ENCODE results near the gene OR1K1.
"Not testable (repeated sequence)": the region's sequence is repeated elsewhere in the genome, so short reads cannot be mapped to it uniquely, and the experiment has no call there.

Gene OR1K1

GRCh38 chr9:122800066-122801060 is at the start of gene OR1K1:
TSS of gene OR1K1 (plus strand) at chr9:122800123. CDS start at chr9:122800123, 0 bp downstream.
- DNase-seq = no peak

GRCh38 chr9:122754825-122755224 is 45.1 kb upstream of the OR1K1 start:
- no peak for DNase-seq

- no peak for DNase-seq
Measured at GRCh38 chr9:122767817-122768216, 32.1 kb upstream of the OR1K1 start.

- no peak for DNase-seq
Measured at GRCh38 chr9:122777052-122777451, 22.9 kb upstream of the OR1K1 start.

DNA sequence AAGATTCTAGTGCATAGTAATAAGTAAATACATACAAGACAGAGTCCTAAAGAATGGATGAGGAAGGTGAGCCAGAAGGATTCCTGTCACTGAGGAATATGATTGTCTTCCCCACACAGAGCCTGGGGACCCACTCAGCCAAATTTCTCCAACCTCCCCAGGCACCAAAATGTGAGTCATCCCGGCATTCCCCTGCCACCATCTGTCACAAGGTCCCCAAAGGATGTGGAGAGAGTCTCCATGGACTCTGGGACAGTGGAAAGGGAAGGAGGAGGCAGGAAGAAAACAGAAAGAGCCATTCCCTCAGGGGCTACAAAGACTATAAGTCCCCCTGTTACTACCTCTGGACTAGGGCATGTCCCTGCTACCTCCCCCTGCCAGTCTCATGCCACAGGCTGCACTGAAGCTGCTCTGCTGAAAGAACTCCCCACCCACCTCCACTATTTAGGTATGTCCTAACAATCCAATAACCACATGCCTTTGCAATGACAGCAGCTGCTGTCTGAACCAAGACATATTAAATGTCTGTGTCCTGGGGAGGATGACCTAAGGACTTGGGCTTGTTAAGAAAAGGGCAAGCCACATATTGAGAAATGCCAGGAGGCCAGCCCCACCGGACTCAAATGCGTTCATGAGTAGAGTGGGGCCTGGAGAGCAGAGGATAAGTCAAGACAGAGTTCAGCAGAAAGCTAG is 21.8 kb upstream of the OR1K1 start:
- no peak for DNase-seq

DNA sequence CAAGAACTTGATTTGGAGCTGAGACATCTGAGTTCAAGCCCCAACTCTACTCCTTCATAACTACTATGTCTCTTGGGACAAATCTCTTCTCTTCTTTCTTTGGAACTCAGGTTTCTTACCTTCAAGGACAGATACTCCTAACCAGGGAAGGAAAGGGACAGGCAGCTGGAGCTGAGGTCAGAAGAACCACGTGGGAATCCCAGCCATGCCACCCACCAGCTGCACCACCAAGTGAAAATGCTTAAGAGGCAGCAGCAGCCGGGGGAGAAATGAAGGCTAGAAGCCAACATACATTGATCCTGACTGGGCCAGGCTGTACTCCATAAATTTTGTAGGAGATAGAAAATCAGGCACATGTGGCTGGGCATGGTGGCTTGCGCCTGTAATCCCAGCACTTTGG is 20.7 kb upstream of the OR1K1 start:
- DNase-seq = no peak

DNA sequence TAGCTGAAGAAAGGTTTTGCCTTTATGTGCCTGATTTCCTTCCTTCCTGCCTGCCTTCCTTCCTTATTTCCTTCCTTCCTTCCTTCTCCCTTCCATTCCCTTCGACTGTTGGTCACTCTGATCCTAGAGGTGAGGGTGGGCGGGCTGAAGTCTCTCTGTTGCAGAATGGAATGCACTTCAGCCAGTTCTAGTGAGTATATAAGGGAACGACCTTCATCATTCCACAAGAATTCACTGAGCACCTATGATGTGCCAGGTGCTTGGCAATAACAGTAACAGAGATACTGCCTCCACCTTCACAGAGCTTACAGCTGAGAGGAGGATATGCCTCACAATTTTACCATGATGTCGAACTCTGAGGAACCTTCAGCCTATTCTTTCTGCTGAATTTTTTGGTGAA is 19.9 kb upstream of the OR1K1 start:
- no peak for DNase-seq

DNA sequence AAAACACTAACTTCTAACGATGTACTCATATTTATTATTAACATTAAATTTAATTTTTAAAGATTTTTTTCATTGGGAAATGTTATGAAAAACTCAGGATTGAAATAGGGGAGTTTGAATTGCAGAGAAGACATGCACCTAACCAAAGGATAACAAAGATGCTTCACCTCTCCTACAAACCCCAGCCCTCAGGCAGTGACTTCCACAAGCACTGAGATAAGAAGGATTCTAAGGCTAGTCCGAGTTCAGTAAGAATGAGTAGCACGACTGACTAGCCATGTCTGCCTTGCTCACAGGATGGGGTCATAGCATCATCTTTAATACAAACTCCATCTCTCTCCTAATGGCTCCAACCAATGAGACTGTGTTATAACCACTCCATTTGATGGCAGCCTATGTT is 18.3 kb upstream of the OR1K1 start:
- DNase-seq = no peak

DNA sequence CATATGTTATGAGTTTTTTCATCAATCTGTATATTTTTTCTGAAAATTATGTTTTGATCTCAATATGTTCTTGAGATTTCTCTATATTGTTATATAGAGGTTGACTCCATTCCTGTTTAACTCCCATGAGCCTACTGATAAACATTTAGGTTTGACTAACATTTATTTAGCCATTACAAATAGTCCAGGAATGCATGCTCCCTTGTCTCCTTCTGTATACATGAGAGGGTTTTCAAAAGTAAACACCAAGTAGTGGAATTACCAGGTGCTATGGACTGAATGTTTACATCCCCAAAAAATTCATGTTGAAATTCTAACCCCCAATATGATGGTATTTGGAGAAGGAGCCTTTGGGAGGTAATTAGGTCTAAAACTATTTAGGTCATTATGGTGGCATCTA is 14.7 kb upstream of the OR1K1 start:
- DNase-seq = no peak

GRCh38 chr9:122786338-122786737 is 13.6 kb upstream of the OR1K1 start:
- no peak for DNase-seq

GRCh38 chr9:122788831-122789230 is 11.1 kb upstream of the OR1K1 start, which contains the start of gene OR5C1:
TSS of gene OR5C1 (plus strand) at chr9:122788933. CDS start at chr9:122788933, 0 bp downstream.
- no peak for DNase-seq

DNA sequence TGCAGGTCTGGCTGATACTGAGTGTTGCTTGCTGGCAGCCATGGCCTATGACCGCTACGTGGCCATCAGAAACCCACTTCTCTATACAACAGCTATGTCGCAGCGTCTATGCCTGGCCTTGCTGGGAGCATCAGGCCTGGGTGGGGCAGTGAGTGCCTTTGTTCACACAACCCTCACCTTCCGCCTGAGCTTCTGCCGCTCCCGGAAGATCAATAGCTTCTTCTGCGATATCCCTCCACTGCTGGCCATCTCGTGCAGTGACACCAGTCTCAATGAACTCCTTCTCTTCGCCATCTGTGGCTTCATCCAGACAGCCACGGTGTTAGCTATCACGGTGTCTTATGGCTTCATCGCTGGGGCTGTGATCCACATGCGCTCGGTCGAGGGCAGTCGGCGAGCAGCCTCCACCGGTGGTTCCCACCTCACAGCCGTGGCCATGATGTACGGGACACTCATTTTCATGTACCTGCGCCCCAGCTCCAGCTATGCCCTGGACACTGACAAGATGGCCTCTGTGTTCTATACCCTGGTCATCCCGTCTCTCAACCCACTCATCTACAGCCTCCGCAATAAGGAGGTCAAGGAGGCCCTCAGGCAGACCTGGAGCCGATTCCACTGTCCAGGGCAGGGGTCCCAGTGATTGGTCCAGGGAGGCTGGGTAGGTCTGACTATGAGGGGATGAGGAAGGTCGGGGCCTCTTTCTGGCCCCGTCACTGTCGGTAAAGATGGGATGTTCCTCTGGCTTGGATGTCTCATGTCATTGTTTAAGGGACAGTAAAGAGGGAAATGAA is 10.5 kb upstream of the OR1K1 start:
- DNase-seq = no peak

DNA sequence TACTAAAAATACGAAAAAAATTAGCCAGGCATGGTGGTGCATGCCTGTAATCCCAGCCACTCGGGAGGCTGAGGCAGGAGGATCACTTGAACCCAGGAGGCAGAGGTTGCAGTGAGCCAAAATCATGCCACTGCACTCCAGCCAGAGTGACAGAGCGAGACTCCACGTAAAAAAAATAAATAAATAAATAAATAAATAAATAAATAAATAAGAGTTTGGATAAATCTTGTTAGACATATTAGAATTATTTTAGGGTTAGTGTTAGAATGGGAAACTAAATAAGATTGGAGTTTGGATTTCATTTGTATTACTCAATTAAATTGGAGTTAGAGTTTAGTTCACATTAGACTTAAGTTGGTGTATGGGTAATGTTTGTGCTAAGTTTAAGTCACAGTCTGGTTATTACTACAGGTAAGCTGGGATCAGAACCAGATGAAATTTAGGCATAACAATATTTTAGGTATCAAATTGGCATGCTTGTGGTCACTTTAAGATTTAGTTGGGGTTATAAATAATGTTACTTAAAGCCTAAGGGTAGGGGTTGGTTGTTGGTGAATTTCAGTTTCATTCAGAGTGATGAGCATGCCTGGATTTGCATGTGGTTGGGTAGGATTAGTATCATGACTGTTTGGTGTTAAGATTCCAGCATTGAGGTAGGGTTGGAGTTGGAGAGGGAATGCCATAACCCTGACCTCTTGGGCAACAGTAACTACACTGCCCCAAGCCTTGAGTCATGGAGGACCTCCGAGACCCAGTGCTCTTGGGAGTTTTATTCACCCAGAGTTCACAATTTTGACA is 7.9 kb upstream of the OR1K1 start:
- DNase-seq = no peak

DNA sequence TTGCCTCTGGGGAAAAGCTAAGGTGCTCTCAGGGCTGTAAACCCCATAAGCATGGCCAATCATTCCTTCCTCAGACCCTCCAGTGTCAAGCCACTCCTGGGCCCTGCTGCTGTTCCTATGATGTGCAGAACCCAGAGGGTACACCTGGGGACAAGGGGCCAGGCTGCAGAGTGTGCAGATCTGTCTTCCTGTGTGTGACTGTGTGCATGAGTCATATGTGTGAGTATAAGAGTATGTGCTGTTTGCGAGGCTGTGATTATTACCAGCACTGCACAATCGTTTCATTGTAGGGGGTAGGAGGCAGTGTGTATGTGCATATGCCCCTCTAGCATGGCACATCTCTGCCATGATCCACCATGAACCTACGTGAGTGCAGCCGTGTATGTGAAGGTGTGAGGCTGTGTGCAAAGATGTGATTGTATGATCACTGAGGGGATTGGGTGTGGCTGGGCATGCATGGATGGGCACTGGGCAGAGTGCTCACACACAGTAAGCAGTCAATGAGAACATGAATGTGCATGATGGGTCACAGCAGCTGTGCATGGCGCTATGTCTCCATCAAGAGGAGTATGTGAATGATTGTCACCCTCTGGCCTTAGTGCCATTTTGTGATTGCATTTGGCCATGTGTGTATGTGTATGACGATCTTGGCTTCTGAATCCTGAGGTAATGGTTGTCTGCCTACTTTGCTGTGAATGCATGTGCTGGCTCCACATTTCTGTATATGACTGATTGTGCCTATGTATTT is 2.4 kb upstream of the OR1K1 start:
- no peak for DNase-seq

DNA sequence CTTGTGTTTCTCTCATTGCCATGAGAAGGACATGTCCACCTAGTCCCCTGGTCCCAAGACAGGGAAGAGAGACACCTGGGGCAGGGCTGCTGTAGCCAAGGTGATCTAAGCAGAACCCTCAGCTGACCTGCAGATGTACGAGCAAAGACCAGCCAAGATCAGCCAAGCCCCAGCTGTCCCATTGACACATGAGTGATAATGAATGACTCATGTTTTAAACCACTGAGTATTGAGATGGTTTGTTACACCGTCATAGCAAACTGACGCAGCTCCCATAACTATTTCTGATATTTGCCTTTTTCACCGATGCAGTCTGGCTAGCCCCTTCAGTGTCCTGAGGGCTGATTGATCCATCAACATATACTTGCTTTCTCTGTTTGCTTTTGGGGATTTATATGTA is 6.7 kb downstream of the OR1K1 start:
- DNase-seq = no peak

GRCh38 chr9:122807271-122807900 is 7.5 kb downstream of the OR1K1 start:
- DNase-seq = no peak

DNA sequence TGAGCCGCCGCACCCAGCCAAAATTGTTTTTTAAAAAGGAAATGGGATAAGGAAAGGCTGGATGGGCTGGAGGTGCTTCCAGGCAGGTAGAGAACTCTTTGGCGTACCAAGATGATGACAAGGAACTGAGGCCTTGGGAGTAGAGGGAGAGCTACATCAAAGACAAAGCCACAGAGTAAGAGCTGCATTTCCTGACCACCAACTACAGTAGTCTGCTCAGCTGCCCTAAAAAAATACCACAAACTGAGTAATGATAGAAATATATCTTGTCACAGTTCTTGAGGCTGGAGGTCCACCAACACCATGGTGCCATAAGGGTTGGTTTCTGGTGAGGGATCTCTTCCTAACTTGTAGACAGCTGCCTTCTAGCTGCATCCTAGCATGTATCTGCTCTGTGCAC is 8.2 kb downstream of the OR1K1 start:
- DNase-seq = no peak

DNA sequence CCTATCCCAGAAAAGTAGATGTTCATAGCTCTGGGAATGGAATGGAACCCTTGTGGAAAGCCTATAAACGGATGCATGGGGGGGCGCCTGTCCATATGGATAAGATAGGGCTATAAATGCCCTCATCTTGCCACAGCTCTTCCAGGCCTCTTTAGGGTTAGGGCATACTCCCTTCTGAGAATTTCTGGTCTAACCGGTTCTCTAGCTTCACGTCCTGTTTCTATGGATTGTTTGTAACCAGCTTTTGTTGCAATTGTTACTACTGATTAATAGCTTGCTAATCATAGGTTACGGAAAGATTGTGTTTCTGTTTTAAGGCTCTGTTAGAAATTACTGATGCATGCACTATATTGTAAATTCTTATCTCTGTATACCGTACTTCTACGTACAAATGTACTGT is 9.3 kb downstream of the OR1K1 start:
- not testable (repeated sequence) for DNase-seq

- peak; percentile 57 to 71 for DNase-seq
Measured at GRCh38 chr9:122810306-122810946, 10.5 kb downstream of the OR1K1 start.

GRCh38 chr9:122812736-122813135 is 12.8 kb downstream of the OR1K1 start:
- DNase-seq = no peak
